ENCODE results near the gene OSBP2.

The OSBP2 gene

DNA sequence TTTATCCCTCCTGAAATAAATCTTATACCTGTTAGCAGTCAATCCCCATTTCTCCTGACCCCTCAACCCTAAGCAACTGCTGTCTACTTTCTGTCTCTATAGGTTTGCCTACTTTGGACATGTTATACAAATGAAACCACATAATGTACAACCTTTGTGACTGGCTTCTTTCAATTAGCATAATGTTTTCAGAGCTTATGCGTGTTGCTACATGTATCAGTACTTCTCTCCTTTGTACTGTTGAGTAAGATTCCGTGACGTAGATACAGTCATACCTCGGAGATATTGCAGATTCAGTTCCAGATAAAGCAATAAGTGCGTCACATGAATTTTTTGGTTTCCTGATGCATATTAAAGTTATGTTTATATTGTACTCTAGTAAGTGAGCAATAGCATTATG is 146.6 kb downstream of the OSBP2 start:
- Histone ChIP-seq H3K9me3 (ENCODE audit: control insufficient read depth in 5 of 5, low read length in 5 of 5) (peaks cover 0 to 11% (median 9%) of the 10 kb centered on the region in 5 donors), H3K4me3 (ENCODE audit: low read depth in 1 of 5, low read length in 5 of 5) (no peak overlapping the region), H3K27me3 (ENCODE audit: control insufficient read depth in 5 of 5, insufficient read depth in 4 of 5, low read length in 5 of 5) (peaks cover 0 to 4% (median 0%) of the 10 kb centered on the region in 5 donors), H3K27ac (ENCODE audit: low read depth, low read length) (no peak overlapping the region), H3K36me3 (ENCODE audit: control insufficient read depth in 5 of 5, insufficient read depth in 5 of 5, low read length in 5 of 5) (no peaks in the 10 kb centered on the region), H3K9ac (ENCODE audit: low read length in 5 of 5) (no peak overlapping the region), H3K4me1 (ENCODE audit: control insufficient read depth in 5 of 5, insufficient read depth in 5 of 5, low read length in 5 of 5) (no peaks in the 10 kb centered on the region)

DNA sequence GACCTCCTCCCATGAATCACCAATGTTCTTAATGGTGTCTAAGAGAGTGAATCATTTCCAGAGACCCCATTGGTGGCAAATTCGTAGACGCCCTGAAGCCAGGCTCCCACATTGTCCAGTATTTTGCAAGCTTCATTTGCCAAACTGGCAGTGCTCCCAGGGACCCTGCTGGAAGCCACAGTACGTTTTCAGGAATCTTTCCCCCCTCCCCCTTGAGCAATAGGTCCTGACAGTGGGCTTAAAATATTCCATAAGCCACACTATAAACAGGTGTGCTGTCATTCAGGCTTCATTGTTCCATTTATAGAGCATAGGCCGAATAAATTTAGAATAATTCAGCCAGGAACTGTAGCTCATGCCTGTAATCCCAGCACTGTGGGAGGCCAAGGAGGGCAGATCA is 148.6 kb downstream of the OSBP2 start:
- Histone ChIP-seq H3K36me3 (ENCODE audit: control insufficient read depth in 5 of 5, insufficient read depth in 5 of 5, low read length in 5 of 5) (no peaks in the 10 kb centered on the region), H3K27me3 (ENCODE audit: control insufficient read depth in 5 of 5, insufficient read depth in 4 of 5, low read length in 5 of 5) (peaks cover 0 to 2% (median 0%) of the 10 kb centered on the region in 5 donors), H3K9ac (ENCODE audit: low read length in 5 of 5) (no peak overlapping the region), H3K27ac (ENCODE audit: low read depth, low read length) (no peak overlapping the region), H3K4me1 (ENCODE audit: control insufficient read depth in 5 of 5, insufficient read depth in 5 of 5, low read length in 5 of 5) (no peaks in the 10 kb centered on the region), H3K9me3 (ENCODE audit: control insufficient read depth in 5 of 5, low read length in 5 of 5) (peaks cover 0 to 3% (median 0%) of the 10 kb centered on the region in 5 donors), H3K4me3 (ENCODE audit: low read depth in 1 of 5, low read length in 5 of 5) (no peak overlapping the region)

GRCh38 chr22:30847583-30847982 is 152.9 kb downstream of the OSBP2 start:
- Histone ChIP-seq H3K36me3 (ENCODE audit: control insufficient read depth in 5 of 5, insufficient read depth in 5 of 5, low read length in 5 of 5) (no peaks in the 10 kb centered on the region), H3K9me3 (ENCODE audit: control insufficient read depth in 5 of 5, low read length in 5 of 5) (peaks cover 0 to 2% (median 0%) of the 10 kb centered on the region in 5 donors), H3K27me3 (ENCODE audit: control insufficient read depth in 5 of 5, insufficient read depth in 4 of 5, low read length in 5 of 5) (no peaks in the 10 kb centered on the region), H3K9ac (ENCODE audit: low read length in 5 of 5) (no peak overlapping the region), H3K27ac (ENCODE audit: low read depth, low read length) (no peak overlapping the region), H3K4me3 (ENCODE audit: low read depth in 1 of 5, low read length in 5 of 5) (no peak overlapping the region), H3K4me1 (ENCODE audit: control insufficient read depth in 5 of 5, insufficient read depth in 5 of 5, low read length in 5 of 5) (no peaks in the 10 kb centered on the region)

DNA sequence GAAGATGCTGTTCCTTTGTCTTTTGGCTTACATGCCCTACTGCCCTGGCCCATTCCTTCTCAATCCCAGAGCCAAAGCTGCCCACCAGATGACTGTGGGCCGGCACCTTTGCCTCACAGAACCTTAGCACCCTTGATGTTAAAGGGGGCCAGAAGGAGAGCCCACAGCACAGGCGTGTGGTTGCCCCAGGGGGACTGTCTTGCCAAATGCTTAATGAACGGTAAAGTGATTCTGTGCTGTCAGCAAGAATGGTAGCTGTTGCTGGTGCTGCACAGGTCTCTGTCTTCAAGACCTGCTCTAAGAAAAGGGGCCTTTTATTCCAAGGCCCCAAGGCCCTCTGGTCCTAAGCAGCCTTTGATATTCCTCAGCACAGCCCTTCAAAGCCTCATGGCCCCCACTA is 160.6 kb downstream of the OSBP2 start:
- Histone ChIP-seq H3K27ac (ENCODE audit: low read depth, low read length) (no peak overlapping the region), H3K9me3 (ENCODE audit: control insufficient read depth in 5 of 5, low read length in 5 of 5) (peaks cover 0 to 11% (median 0%) of the 10 kb centered on the region in 5 donors), H3K36me3 (ENCODE audit: control insufficient read depth in 5 of 5, insufficient read depth in 5 of 5, low read length in 5 of 5) (no peaks in the 10 kb centered on the region), H3K4me1 (ENCODE audit: control insufficient read depth in 5 of 5, insufficient read depth in 5 of 5, low read length in 5 of 5) (peaks cover 0 to 9% (median 4%) of the 10 kb centered on the region in 5 donors), H3K27me3 (ENCODE audit: control insufficient read depth in 5 of 5, insufficient read depth in 4 of 5, low read length in 5 of 5) (peaks cover 0 to 4% (median 0%) of the 10 kb centered on the region in 5 donors), H3K4me3 (ENCODE audit: low read depth in 1 of 5, low read length in 5 of 5) (no peak overlapping the region), H3K9ac (ENCODE audit: low read length in 5 of 5) (no peak overlapping the region)

DNA sequence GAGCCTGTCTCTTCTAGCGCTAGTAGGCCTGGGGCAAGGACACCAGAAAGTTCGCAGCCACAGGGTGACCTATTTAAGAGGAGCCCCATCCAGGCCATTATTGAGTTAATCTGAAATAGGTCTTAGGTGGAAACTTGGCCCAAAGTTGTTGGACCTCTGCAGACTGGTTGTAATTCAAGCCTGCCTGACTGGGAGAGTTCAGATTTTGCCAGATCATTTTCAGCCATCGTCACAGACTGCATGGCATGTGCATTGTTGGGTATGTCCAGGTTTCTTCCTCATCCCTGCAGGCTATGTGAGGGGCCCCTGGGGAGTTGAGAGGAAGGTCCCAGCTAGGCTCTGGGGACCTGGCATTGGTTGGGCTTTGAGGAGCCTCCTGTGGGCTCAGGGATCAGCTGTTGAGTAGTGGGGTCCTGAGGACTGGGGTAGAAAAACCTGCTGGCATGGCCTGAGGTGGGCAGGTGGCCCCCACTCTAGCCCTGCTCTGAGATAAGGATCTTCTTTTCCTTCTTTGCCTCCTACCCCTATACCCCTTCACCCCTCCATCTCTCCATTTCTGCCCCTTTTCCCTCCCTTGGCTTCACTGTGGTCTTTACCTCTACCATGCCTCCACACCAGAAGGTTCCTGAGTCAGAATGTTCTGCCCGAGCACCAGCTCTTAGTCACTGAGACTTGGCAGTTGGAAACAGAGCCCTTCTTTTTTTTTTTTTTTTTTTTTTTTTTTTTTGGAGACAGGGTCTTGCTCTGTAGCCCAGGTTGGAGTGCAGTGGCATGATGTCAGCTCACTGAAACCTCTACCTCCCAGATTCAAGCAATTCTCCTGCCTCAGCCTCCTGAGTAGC is 161.2 kb downstream of the OSBP2 start:
- Histone ChIP-seq H3K4me3 (ENCODE audit: low read depth in 1 of 5, low read length in 5 of 5) (no peak overlapping the region), H3K9me3 (ENCODE audit: control insufficient read depth in 5 of 5, low read length in 5 of 5) (peaks cover 0 to 11% (median 0%) of the 10 kb centered on the region in 5 donors), H3K9ac (ENCODE audit: low read length in 5 of 5) (no peak overlapping the region), H3K36me3 (ENCODE audit: control insufficient read depth in 5 of 5, insufficient read depth in 5 of 5, low read length in 5 of 5) (no peaks in the 10 kb centered on the region), H3K4me1 (ENCODE audit: control insufficient read depth in 5 of 5, insufficient read depth in 5 of 5, low read length in 5 of 5) (peaks cover 0 to 9% (median 4%) of the 10 kb centered on the region in 5 donors), H3K27me3 (ENCODE audit: control insufficient read depth in 5 of 5, insufficient read depth in 4 of 5, low read length in 5 of 5) (peaks cover 0 to 4% (median 0%) of the 10 kb centered on the region in 5 donors), H3K27ac (ENCODE audit: low read depth, low read length) (no peak overlapping the region)

- peaks cover 0 to 4% (median 0%) of the 10 kb centered on the region in 5 donors for H3K27me3 ChIP-seq (ENCODE audit: control insufficient read depth in 5 of 5, insufficient read depth in 4 of 5, low read length in 5 of 5)
- H3K27ac ChIP-seq (ENCODE audit: low read depth, low read length), result no peak overlapping the region
- no peak overlapping the region for H3K9ac ChIP-seq (ENCODE audit: low read length in 5 of 5)
- H3K36me3 ChIP-seq (ENCODE audit: control insufficient read depth in 5 of 5, insufficient read depth in 5 of 5, low read length in 5 of 5), result no peaks in the 10 kb centered on the region
- no peak overlapping the region for H3K4me3 ChIP-seq (ENCODE audit: low read depth in 1 of 5, low read length in 5 of 5)
- peaks cover 0 to 11% (median 0%) of the 10 kb centered on the region in 5 donors for H3K9me3 ChIP-seq (ENCODE audit: control insufficient read depth in 5 of 5, low read length in 5 of 5)
- peaks cover 0 to 9% (median 4%) of the 10 kb centered on the region in 5 donors for H3K4me1 ChIP-seq (ENCODE audit: control insufficient read depth in 5 of 5, insufficient read depth in 5 of 5, low read length in 5 of 5)
Measured at GRCh38 chr22:30856741-30857502, 162.2 kb downstream of the OSBP2 start.

- no peak overlapping the region for H3K9ac ChIP-seq (ENCODE audit: low read length in 5 of 5)
- H3K9me3 ChIP-seq (ENCODE audit: control insufficient read depth in 5 of 5, low read length in 5 of 5), result peaks cover 0 to 10% (median 0%) of the 10 kb centered on the region in 5 donors
- peaks cover 0 to 9% (median 4%) of the 10 kb centered on the region in 5 donors for H3K4me1 ChIP-seq (ENCODE audit: control insufficient read depth in 5 of 5, insufficient read depth in 5 of 5, low read length in 5 of 5)
- H3K4me3 ChIP-seq (ENCODE audit: low read depth in 1 of 5, low read length in 5 of 5), result no peak overlapping the region
- no peaks in the 10 kb centered on the region for H3K36me3 ChIP-seq (ENCODE audit: control insufficient read depth in 5 of 5, insufficient read depth in 5 of 5, low read length in 5 of 5)
- H3K27me3 ChIP-seq (ENCODE audit: control insufficient read depth in 5 of 5, insufficient read depth in 4 of 5, low read length in 5 of 5), result peaks cover 0 to 4% (median 0%) of the 10 kb centered on the region in 5 donors
- H3K27ac ChIP-seq (ENCODE audit: low read depth, low read length), result no peak overlapping the region
Measured at GRCh38 chr22:30857791-30858190, 163.1 kb downstream of the OSBP2 start.

- H3K9me3 ChIP-seq (ENCODE audit: control insufficient read depth in 5 of 5, low read length in 5 of 5), result peaks cover 0 to 6% (median 0%) of the 10 kb centered on the region in 5 donors
- no peak overlapping the region for H3K4me3 ChIP-seq (ENCODE audit: low read depth in 1 of 5, low read length in 5 of 5)
- H3K27ac ChIP-seq (ENCODE audit: low read depth, low read length), result no peak overlapping the region
- H3K36me3 ChIP-seq (ENCODE audit: control insufficient read depth in 5 of 5, insufficient read depth in 5 of 5, low read length in 5 of 5), result no peaks in the 10 kb centered on the region
- H3K4me1 ChIP-seq (ENCODE audit: control insufficient read depth in 5 of 5, insufficient read depth in 5 of 5, low read length in 5 of 5), result peaks cover 0 to 9% (median 8%) of the 10 kb centered on the region in 5 donors
- H3K27me3 ChIP-seq (ENCODE audit: control insufficient read depth in 5 of 5, insufficient read depth in 4 of 5, low read length in 5 of 5), result peaks cover 0 to 5% (median 0%) of the 10 kb centered on the region in 5 donors
- no peak overlapping the region for H3K9ac ChIP-seq (ENCODE audit: low read length in 5 of 5)
Measured at GRCh38 chr22:30858976-30859713, 164.5 kb downstream of the OSBP2 start.

- Histone ChIP-seq H3K9ac (ENCODE audit: low read length in 5 of 5) (no peak overlapping the region), H3K4me3 (ENCODE audit: low read depth in 1 of 5, low read length in 5 of 5) (no peak overlapping the region), H3K27me3 (ENCODE audit: control insufficient read depth in 5 of 5, insufficient read depth in 4 of 5, low read length in 5 of 5) (peaks cover 0 to 7% (median 2%) of the 10 kb centered on the region in 5 donors), H3K36me3 (ENCODE audit: control insufficient read depth in 5 of 5, insufficient read depth in 5 of 5, low read length in 5 of 5) (no peaks in the 10 kb centered on the region), H3K27ac (ENCODE audit: low read depth, low read length) (no peak overlapping the region), H3K4me1 (ENCODE audit: control insufficient read depth in 5 of 5, insufficient read depth in 5 of 5, low read length in 5 of 5) (peaks cover 0 to 9% (median 8%) of the 10 kb centered on the region in 5 donors), H3K9me3 (ENCODE audit: control insufficient read depth in 5 of 5, low read length in 5 of 5) (peaks cover 0 to 6% (median 0%) of the 10 kb centered on the region in 5 donors)
Measured at GRCh38 chr22:30859714-30860095, 165.0 kb downstream of the OSBP2 start.
